Measurements from ENCODE around the gene CRABP2. TPM values are rescaled to one million over a fixed set of nuclear protein-coding genes. Genes with fewer than 3 reads are reported as not detected.

Gene CRABP2
- total and polyA plus RNA-seq, 2 of the 13 experiments (the other 11 are each of a cell fraction or from before 2014, with no cell fraction given): 0.40 to 0.60 TPM

DNA sequence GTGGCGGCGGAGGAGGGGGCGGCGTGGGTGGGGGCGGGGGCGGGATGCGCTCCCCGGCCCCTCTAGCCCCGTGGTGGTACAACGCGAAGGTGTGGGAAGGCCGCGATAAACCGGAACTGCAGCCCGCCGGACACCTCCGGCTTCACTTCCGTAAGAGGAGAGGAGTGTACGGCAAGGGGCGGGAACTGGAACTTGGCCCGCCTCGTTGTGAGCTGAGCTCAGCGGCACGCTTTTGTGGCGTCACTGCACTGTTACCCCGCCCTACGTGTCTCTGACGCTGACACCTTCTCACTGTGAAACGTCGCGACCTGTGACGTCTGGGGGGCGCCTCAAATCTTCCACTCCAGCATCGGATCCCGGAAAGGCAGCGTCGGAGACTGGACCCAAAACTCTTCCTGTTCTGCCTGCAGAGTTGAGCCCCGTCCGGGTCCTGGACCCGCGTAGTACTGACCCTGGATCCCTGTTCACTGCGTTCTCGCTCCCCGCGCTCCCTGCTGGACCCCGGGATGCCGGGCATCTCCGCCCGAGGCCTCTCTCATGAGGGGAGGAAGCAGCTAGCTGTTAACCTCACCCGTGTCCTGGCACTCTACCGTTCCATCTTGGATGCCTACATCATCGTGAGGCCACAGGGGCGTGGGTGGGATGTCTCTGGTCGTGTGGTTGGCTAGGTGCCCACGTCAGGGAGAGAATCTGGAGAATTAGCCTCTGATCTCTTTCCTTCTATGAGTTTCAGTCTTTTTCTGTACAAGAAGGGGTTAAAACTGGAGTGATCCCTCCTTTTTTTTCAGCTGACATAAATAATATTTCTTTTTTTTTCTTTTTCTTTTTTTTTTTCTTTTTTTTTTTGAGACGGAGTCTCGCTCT lies 23.4 kb upstream of the CRABP2 start, which contains the start of gene ISG20L2 (continued):
- TF ChIP-seq, protein P1, sequence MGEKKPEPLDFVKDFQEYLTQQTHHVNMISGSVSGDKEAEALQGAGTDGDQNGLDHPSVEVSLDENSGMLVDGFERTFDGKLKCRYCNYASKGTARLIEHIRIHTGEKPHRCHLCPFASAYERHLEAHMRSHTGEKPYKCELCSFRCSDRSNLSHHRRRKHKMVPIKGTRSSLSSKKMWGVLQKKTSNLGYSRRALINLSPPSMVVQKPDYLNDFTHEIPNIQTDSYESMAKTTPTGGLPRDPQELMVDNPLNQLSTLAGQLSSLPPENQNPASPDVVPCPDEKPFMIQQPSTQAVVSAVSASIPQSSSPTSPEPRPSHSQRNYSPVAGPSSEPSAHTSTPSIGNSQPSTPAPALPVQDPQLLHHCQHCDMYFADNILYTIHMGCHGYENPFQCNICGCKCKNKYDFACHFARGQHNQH (CRISPR knock-in tag; IDR thresholded peaks at IDR 0.05): peak; percentile 64; the same call in 1 of the 2 replicates
- no peak for TF ChIP-seq ZNF615 (CRISPR knock-in tag; IDR thresholded peaks at IDR 0.05; ENCODE audit: borderline replicate concordance)
- TF ChIP-seq, protein P2, sequence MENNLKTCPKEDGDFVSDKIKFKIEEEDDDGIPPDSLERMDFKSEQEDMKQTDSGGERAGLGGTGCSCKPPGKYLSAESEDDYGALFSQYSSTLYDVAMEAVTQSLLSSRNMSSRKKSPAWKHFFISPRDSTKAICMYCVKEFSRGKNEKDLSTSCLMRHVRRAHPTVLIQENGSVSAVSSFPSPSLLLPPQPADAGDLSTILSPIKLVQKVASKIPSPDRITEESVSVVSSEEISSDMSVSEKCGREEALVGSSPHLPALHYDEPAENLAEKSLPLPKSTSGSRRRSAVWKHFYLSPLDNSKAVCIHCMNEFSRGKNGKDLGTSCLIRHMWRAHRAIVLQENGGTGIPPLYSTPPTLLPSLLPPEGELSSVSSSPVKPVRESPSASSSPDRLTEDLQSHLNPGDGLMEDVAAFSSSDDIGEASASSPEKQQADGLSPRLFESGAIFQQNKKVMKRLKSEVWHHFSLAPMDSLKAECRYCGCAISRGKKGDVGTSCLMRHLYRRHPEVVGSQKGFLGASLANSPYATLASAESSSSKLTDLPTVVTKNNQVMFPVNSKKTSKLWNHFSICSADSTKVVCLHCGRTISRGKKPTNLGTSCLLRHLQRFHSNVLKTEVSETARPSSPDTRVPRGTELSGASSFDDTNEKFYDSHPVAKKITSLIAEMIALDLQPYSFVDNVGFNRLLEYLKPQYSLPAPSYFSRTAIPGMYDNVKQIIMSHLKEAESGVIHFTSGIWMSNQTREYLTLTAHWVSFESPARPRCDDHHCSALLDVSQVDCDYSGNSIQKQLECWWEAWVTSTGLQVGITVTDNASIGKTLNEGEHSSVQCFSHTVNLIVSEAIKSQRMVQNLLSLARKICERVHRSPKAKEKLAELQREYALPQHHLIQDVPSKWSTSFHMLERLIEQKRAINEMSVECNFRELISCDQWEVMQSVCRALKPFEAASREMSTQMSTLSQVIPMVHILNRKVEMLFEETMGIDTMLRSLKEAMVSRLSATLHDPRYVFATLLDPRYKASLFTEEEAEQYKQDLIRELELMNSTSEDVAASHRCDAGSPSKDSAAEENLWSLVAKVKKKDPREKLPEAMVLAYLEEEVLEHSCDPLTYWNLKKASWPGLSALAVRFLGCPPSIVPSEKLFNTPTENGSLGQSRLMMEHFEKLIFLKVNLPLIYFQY (CRISPR knock-in tag; IDR thresholded peaks at IDR 0.05; ENCODE audit: borderline replicate concordance): 0 out of 2 replicates have a peak, but pooled peaks have one; percentile 11
- TF ChIP-seq, protein P3, sequence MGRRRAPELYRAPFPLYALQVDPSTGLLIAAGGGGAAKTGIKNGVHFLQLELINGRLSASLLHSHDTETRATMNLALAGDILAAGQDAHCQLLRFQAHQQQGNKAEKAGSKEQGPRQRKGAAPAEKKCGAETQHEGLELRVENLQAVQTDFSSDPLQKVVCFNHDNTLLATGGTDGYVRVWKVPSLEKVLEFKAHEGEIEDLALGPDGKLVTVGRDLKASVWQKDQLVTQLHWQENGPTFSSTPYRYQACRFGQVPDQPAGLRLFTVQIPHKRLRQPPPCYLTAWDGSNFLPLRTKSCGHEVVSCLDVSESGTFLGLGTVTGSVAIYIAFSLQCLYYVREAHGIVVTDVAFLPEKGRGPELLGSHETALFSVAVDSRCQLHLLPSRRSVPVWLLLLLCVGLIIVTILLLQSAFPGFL (CRISPR knock-in tag; IDR thresholded peaks at IDR 0.05): no peak
- TF ChIP-seq MYPOP (CRISPR knock-in tag; IDR thresholded peaks at IDR 0.05): no peak
- no peak for TF ChIP-seq ZBTB3 (CRISPR knock-in tag; IDR thresholded peaks at IDR 0.05; ENCODE audit: borderline replicate concordance, low read depth)
- TF ChIP-seq FOXA3 (CRISPR knock-in tag; IDR thresholded peaks at IDR 0.05): 0 out of 2 replicates have a peak, but pooled peaks have one; percentile 31
- no peak for TF ChIP-seq SP1 (IDR thresholded peaks at IDR 0.05)
- peak; percentile 87 for TF ChIP-seq SP1 (CRISPR knock-in tag; IDR thresholded peaks at IDR 0.05)
- TF ChIP-seq, protein P4, sequence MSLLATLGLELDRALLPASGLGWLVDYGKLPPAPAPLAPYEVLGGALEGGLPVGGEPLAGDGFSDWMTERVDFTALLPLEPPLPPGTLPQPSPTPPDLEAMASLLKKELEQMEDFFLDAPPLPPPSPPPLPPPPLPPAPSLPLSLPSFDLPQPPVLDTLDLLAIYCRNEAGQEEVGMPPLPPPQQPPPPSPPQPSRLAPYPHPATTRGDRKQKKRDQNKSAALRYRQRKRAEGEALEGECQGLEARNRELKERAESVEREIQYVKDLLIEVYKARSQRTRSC (CRISPR knock-in tag; IDR thresholded peaks at IDR 0.05; ENCODE audit: low read depth): no peak
- TF ChIP-seq ZBTB43 (CRISPR knock-in tag; conservative IDR thresholded peaks at IDR 0.05): no peak
- TF ChIP-seq ZNF468 (CRISPR knock-in tag; IDR thresholded peaks at IDR 0.05): no peak
- no peak for TF ChIP-seq YY1 (IDR thresholded peaks at IDR 0.05; ENCODE audit: insufficient read depth, insufficient replicate concordance, low read depth, low read length)
- peak; percentile 39; the same call in 1 of the 2 replicates for TF ChIP-seq MTA1 (CRISPR knock-in tag; IDR thresholded peaks at IDR 0.05; ENCODE audit: borderline replicate concordance)
- TF ChIP-seq CREB3 (CRISPR knock-in tag; IDR thresholded peaks at IDR 0.05): 0 out of 2 replicates have a peak, but pooled peaks have one; percentile 16
